ENCODE measurements around the gene MRPL1.

The MRPL1 gene

GRCh38 chr4:77862478-77863216 lies at the start of gene MRPL1:
MRPL1 (plus strand) TSS chr4:77862830; CDS start chr4:77862849, 19 bp downstream.
- DNase-seq = peak; percentile 28 to 95 (median 78)

GRCh38 chr4:77815636-77816035 lies 47.0 kb upstream of the MRPL1 start:
- DNase-seq = no peak

GRCh38 chr4:77816546-77816945 lies 46.1 kb upstream of the MRPL1 start:
- DNase-seq = no peak

- DNase-seq = peak in 1 of 51 donors; percentile 13
These were observed 45.1 kb upstream of the MRPL1 start for GRCh38 chr4:77817304-77818072.

- peak in 46 of 51 donors; percentile 1 to 86 (median 36) for DNase-seq
These were observed 44.5 kb upstream of the MRPL1 start for GRCh38 chr4:77818073-77818601.

GRCh38 chr4:77818602-77819403 lies 43.8 kb upstream of the MRPL1 start, which contains the start of gene CNOT6L:
CNOT6L (minus strand) TSS chr4:77819368; CDS start chr4:77819308, 60 bp downstream.
- peak; percentile 13 to 80 (median 56) for DNase-seq

GRCh38 chr4:77819404-77819842 lies 43.2 kb upstream of the MRPL1 start:
- peak in 21 of 51 donors; percentile 13 to 68 (median 42) for DNase-seq

- DNase-seq = peak; percentile 57 to 96 (median 88)
These were observed 42.6 kb upstream of the MRPL1 start for GRCh38 chr4:77819843-77820648.

GRCh38 chr4:77820649-77821561 lies 41.7 kb upstream of the MRPL1 start:
- DNase-seq = peak in 5 of 51 donors; percentile 4 to 68 (median 12)

- DNase-seq = no peak
These were observed 40.9 kb upstream of the MRPL1 start for GRCh38 chr4:77821775-77822174.

- DNase-seq = no peak
These were observed 36.4 kb upstream of the MRPL1 start for GRCh38 chr4:77826275-77826674.

GRCh38 chr4:77827343-77827742 lies 35.3 kb upstream of the MRPL1 start:
- no peak for DNase-seq

- no peak for DNase-seq
These were observed 29.4 kb upstream of the MRPL1 start for GRCh38 chr4:77833126-77833724.

- no peak for DNase-seq
These were observed 28.2 kb upstream of the MRPL1 start for GRCh38 chr4:77834403-77834802.

- DNase-seq = no peak
These were observed 19.0 kb upstream of the MRPL1 start for GRCh38 chr4:77843628-77844027.

GRCh38 chr4:77844363-77844762 lies 18.3 kb upstream of the MRPL1 start:
- DNase-seq = no peak

GRCh38 chr4:77845400-77845799 lies 17.2 kb upstream of the MRPL1 start:
- no peak for DNase-seq

GRCh38 chr4:77845929-77846328 lies 16.7 kb upstream of the MRPL1 start:
- no peak for DNase-seq

- no peak for DNase-seq
These were observed 14.1 kb upstream of the MRPL1 start for GRCh38 chr4:77848508-77848907.
